NCI-H1417 treated with DMSO at 0.1 percent for 48 hours (cell line): ENCODE measurements around the gene UBAC2.
"Not testable (repeated sequence)": the region's sequence is repeated elsewhere in the genome, so short reads cannot be mapped to it uniquely, and the experiment has no call there.

ENCODE experiments used
- DNase-seq: peaks from one replicate; lab custom pipeline; 2025; lab: John Stamatoyannopoulos, UW

The UBAC2 gene

DNA sequence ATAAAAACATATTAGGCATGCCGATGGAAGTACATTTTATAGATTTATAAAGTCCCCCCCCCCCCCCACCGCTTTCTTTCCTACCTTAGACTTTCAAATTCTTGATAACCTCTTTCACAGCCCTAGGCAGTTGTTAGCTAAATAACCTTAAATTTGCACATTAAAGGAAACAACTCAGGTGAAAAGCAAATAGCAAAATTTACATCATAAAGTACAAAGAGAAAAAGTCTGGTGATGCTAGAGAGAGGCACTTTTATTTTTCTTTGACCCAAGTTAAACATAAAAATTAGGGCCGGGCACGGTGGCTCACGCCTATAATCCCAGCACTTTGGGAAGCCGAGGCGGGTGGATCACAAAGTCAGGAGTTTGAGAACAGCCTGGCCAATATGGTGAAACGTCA is 15.0 kb upstream of the UBAC2 start:
- DNase-seq = no peak

DNA sequence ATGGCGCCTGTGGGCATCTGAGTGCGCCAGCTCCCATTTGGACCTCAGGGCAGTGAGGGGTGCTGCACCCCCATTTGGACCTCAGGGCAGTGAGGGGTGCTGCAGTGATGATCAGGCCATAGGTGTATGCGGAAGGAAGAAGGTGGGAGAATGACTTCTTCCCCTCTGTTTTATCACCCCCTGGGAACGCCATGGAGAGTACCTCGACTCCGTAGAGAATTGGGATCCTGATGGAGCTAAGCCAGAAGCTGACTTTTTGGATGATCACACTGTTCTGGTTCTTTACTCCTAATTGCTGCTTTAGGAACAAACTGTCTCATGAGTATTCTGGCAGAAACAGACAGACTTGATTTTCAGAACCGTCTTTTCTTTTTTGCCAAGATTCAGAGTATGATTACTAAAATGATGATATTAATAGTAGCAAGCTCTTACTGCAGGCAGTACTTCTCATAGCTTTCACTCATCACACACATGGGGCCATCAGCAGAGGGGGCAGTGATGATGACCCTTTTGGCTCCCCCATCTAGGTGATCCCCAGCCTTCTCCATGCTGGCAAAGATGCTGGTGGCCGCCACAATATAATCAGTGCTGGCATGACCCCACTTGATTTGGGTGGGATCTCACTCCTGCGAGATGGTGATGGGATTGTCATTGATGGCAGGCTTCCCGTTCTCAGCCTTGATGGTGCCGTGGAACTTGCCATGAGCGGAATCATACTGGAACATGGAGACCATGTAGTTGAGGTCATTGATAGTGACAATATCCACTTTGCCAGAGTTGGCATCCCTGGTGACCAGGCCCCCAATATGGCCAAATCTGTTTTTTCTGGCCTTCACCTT is 10.3 kb upstream of the UBAC2 start:
- DNase-seq = no peak

DNA sequence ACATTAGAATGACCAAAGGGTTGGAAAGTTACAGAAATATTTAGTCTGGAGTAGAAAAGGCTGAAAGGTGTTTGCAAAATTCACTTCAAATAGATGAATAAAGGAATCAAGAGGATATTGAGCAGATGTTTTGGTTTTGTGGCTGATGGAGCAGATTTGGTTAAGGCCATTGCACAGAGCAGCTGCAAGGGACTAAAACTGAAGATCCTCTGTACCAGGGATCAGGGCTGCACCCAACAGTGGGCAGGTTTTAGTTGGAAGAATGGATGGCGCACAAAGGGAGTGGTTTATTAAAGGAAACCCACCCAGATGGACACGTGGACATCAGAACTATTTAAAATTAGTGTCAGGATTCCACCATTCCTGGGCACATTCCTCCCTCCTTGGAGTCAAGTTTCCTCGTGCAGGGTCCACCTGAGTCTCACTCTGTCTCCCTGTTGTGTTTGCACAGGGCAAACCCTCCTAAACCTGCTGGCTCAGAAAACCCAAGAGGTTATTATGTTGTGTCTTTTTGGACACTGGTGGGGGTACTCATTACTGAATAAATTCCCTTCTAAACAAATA is 9.2 kb upstream of the UBAC2 start:
- no peak for DNase-seq

DNA sequence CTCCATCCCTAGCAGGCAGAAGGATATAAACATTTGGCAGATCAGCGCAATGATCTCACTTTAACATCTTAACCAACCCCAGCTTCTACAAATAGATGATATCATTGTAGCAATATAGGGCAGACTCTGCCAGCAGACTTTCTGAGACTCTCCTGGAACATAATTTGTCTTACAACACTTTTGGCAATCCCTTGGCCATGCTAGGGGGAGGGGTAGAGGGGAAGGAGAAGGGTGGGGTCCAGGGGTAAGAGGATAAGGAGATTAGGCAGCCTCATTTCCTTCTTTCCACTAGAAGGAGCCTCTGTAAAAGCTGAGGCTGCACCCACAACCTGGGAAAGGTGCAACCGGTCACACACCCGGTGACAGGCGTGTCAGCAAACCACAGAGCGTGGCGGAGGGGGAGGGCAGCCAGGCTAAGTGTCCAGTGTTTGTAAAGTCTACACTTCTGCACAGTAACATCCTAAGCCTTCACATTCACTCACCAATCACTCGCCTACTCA is 8.7 kb upstream of the UBAC2 start:
- no peak for DNase-seq

DNA sequence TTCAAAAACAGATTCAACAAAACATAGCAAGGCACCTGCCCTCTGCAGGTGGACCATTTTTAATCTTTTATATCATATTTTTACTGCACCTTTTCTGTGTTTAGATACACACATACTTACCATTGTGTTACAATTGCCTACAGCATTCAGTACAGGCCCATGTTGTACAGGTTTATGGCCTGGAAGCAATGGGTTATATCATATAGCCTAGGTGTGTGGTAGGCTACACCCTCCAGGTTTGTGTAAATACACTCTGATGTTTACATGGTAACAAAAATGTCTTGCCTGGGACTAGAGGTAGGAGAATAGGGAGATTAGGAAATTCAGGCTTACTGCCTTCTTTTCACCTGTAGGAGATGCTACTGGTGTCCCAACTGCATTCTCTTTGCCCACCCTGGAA is 8.2 kb upstream of the UBAC2 start:
- no peak for DNase-seq

DNA sequence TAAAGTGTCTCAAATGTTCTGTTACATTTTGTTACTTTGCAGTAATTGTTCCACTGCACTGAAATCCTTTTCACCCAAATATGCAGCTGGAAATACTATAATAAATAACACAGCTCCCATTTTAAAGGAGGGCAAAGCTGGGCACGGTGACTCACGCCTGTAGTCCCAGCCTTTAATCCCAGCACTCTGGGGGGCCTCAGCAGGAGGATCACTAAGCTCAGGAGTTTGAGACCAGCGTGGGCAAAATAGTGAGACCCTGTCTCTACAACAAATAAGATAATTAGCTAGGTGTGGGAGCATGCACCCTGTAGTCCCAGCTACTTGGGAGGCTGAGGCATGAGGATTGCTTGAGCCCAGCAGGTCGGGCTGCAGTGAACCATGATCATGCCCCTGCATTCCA is 7.5 kb upstream of the UBAC2 start:
- DNase-seq = no peak

DNA sequence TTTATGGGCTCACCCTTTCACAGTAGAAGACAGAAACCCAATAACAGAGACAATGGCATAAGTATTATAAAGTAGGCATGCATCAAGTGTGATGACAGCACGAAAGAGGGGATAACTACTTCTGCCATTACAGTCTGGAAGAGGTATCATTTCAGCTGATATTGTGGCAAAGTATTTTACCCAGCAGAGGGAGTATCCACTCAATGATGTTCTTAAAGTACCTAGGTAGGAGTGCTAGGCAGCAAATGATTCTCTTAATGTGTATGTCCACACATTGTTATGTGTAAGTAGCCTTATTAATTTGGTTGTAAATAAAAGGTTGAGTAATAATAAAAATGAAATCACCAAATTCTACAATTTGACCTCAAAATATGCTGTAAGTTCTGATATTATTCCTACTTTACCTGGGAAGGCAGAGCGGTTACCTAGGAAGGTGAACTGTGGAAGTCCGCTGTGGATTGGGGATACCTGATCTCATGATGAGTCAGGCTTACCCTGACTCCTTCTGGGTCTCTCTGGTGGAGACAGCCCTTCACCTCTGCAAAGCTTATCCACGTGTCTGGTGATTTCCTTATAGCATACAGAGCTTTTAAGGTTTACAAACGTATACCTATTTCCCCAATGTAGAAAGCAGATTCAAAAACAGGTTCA is 4.1 kb upstream of the UBAC2 start:
- DNase-seq = no peak

DNA sequence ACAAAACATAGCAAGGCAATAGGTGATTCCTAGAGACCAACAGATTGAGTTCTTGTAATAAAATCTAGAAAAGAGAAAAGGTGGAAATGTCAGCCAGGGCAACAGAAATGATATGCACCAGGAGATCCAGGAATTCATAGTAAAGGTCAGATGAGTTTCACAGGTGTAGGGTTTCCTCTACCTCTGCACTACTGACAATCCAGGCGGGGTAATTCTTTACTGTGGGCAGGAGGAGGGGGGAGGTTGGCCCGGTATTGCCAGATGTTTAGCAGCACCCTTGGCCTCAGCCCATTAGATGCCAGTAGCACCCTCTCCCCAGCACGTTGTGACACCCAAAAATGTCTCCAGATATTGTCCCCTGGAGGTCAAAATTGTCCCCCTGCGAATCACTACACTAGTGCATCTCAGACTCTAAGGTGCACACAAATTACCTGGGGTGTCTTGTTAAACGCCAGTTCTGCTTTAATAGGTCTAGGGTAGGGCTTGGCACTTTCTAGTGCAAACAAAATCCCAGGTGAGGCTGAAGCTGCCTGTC is 3.5 kb upstream of the UBAC2 start:
- DNase-seq = no peak

DNA sequence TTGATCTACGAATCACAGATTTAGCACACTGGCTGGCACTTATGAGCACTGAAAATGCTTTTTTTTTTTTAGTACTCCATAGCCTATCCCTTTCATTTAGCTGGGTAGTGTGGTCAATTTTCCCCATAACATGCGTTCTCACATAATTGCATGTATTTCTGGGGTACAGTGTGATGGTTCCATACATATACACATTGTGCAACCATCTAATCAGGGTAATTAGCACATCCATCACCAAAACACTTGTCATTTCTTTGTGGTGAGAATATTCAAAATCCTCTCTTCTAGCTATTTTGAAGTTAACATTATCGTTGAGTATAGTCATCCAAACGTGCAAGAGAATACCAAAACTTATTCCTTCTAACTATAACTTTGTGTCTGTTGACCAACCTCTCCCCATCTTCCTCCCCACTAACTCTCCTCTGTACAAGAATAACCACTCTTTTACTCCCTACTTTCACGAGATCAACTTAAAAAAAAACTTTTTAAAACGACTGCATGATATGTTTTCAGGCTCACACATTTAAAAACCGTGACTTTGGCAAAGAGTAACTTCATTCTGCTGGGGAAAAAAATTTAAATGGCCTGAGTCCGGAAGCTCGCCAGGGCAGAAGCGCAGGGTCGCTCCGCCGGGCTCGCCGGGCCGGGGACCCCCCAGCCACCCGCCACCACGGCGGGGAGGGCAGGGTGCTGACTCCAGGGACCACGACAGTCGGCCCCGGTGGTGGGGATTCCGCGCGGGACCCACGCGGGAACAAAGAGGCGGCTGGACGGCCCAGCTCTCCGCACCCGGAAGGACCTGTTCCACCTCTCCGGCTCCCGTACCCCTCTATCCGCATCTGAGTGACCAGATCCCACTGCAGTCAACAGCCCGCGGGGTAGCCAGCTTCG is 868 bp upstream of the UBAC2 start:
- DNase-seq = no peak

DNA sequence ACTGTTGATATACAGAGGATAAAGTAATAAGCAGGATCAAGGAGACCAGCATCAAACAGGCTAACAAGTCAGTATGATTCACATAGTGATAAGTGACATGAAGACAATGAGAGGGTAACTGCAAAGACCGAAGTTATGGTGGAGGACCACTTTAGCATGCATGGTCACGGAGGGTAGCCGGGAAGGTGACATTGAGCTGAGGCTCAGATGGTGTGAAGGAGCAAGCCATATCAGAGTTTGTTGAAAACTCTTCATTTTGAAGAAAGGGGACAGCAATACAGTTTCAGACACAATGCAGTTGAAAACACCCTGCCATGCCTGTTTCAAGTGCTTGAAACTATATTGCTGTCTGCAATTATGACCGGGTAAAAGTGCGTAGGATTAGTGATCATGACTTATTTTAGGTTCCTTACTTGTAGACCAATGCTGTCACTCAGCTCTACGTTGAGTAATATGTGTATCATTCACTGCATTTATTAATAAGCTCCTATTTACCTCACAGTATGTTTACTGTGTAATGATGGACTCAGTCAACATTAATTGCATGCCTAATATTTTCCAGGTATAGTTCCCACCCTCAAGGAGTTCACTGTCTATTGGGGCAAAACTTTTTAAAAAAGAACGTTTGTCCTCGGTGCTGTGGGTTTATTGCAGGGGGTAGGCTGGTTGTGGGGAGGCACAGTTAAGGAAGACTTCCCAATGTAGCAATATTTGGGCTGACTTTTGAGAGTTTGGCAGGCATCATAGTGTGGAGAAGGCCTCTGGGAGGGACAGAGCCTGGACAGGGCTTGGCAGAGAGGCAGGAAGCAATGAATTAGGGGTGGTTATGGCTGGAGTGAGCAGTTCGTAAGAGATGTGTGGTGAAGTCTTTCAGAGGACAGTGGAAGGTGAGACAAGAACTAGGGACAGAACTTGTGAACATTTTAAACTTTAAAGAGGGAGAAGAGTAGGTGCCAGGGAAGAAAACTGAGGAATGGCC is 3.2 kb downstream of the UBAC2 start:
- DNase-seq = no peak

DNA sequence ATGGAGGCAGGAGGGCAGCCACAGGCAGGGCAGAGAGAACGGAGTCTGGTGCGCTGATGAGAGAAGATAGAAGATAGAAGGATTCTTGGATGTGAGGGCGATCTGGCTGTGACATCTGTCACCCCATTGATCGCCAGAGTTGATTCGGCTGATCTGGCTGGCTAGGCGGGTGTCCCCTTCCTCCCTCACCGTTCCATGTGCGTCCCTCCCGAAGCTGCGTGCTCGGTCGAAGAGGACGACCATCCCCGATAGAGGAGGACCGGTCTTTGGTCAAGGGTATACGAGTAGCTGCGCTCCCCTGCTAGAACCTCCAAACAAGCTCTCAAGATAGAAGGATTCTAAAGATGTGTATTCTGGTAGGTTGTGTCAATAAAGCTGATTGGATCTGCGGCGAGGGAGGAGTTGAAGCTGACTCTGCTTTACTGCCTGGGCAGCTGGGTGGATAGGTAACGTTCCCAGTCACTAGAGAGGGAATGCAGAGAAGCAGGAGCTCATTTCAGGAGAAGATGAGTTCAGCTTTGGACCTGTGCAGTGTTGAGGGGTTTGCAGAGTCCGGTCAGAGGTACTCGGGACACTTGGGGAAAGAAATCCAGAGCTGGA is 5.1 kb downstream of the UBAC2 start:
- no peak for DNase-seq

DNA sequence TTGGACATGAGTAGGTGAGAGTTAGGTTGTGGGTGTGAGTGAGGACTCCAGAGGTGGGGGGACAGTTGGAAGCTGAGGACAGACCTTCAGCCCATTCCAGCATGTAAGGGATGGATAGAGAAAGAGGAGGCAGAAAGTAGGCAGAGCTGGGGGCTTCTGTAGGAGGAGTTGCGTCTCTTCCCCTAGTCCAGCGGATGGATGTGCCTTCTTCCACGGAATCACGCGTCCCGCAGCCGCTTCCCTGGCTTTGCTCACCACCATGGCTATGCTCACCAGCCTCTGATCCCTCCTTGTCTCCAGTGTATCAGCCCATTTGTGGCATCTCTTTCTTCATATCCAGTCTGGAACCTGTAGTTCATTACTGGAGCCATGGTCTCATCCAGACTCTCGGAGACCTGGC is 5.6 kb downstream of the UBAC2 start:
- DNase-seq = no peak

DNA sequence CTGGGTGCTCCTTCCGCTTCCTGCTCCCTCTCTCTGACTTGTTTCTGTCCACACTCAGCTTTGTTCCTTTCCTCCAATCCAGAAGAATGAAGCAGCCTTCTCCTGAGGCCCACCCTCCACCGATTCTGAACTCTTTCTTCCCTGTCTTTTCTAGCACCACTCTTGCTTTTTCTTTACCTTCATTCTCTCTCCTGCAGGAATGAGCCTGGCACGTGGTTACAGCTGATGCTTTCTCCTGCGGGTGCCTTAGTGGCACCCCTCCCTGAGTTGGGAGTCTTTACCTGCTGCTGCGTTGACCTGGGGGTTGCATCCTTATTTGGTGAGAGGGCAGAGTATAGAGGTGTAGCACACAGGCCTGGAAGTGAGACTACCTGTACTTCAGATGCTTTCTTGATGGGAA is 6.2 kb downstream of the UBAC2 start:
- no peak for DNase-seq

DNA sequence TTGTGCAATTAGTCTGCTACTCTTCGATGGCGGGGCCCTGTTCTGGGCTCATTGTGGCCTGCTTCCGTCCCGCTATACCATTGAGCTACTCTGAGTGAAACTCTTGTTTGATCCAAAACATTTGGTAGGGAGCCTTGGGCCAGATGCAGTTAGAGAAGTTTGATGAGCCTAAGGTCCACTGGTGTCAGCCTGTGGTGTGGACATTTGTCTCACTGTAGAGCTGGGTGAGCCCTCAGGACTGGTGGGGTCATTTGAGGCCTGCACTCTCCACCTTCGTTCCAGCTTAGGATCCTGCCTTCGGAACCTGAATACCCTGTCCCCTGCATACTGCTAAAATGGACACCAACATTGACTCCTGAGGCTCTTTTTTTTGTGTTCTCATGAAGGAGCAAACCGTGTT is 6.9 kb downstream of the UBAC2 start:
- no peak for DNase-seq

DNA sequence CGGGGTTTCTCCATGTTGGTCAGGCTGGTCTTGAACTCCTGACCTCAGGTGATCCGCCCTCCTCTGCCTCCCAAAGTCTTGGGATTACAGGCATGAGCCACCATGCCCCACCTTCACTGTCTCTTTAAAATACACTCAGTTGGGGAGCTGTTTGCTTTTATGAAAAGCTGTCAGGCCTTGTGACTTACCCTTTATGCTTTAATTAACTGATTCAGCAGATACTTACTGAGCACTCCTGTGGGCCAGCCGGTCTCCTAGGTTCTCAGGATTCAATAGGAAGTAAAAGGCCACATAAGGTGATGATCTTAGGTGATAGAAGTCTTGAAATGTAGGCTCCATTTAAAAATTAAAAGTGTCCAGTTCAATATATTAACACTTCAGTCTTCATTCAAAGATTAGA is 7.5 kb downstream of the UBAC2 start:
- DNase-seq = no peak

DNA sequence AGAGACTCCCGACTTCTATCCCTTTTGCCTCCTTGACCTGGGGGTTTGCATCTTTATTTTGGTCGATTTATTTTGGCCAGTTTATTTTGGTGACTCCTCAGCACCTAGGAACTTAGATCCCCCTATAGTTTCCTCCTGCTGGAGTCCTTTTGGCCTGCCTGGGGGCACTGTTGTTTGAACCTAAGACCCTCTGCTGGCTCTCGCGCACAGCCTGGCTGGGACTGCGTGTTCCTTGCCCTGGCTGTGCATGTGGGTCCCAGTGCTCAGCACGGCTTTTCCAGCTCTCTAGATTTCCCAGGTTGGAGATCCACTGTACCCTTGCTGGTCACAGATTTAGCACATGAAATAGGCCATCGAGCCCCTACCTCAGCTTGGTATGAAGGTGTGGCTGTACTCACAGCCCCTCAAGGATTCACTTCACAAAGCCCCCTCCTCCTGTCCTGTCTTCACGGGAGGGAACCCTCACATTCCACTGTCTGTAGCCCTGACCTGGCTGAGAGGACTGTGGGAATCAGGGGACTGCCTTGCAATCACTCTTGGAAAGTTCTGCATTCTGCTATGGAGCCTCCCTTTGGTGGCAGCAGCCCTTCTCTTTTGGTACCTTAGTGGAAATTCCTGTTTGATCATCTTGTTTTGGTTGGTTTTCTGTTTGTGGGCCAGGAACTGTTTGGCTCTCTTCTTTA is 8.3 kb downstream of the UBAC2 start:
- DNase-seq = no peak

DNA sequence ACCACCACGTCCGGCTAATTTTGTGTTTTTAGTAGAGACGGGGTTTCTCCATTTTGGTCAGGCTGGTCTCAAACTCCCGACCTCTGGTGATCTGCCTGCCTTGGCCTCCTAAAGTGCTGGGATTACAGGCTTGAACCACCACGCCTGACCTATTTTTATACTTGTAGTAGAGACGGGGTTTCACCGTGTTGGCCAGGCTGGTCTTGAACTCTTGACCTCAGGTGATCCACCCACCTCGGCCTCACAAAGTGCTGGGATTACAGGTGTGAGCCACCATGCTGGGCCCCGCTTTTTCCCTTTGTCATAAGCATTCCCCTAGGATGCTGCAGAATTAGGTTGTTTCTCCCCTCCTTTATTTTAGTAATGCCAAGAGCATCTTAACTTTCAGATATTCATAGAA is 10.0 kb downstream of the UBAC2 start:
- not testable (repeated sequence) for DNase-seq

DNA sequence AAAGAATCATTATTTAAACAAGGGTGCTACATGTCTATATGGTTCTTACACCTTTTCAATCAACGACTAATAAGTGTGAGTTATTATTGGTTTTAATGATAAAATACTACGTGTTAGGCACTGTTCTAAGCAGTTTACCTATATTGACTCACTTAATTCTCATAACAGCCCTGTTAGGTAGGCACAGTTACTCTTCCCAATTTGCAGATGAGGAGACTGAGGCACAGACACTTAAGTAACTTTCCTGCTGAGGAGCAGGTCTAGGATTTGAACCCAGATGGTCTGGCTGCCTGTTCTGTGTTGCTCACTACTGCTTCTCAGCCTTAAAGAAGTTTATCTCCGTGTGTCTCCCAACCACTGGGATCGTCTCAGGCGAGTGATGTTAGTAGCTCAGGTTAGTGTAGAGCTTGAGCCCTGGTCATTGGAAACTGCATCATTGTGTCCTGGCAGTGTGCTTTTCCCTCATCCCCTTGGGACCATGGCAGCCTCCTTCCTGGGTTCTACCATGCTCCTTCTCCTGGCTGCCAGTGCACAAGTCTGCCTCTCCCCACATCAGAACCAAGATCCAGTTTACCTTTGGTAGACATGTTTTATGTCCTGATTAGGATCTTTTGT is 10.9 kb downstream of the UBAC2 start:
- no peak for DNase-seq

DNA sequence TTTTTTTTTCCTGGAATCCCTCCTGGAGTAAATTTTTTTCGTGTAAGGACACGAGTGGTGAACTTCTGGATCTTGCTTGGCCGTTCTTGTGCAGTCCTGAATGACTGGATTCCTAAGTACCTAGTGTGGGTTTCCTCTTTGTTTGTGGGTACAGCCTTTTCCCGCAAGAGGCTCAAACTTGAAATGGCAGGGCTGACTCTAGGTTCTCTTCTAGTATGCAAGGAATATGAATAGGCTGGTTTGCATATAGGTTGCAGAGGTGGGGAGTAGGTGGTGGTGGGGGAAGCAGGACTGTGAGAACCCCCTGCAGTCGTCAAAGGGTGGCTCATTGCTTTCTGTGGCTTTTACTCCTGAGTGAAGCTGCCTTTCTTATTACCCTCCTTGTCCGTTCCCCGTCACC is 13.6 kb downstream of the UBAC2 start:
- DNase-seq = no peak
